Lower leg skin (tissue), 3 donors: ENCODE data around the gene DHX58.

Experiments used
- POLR2A ChIP-seq, 2 donors: fragments of 450-650 bp; IDR thresholded peaks; one replicate each; pipeline ENCODE4 v1.6.1; 2016 to 2017; ENCODE audit warnings: antibody characterized with exemption in 2 of 2, mild to moderate bottlenecking in 1 of 2, moderate library complexity in 1 of 2
- TF ChIP-seq, protein P1 (sequence below), 3 donors: fragments of 450-650 bp; IDR thresholded peaks; one replicate each; pipeline ENCODE4 v1.5.1; 2016; ENCODE audit warnings: antibody characterized with exemption in 3 of 3, mild to moderate bottlenecking in 3 of 3, moderate library complexity in 2 of 3

DNA sequence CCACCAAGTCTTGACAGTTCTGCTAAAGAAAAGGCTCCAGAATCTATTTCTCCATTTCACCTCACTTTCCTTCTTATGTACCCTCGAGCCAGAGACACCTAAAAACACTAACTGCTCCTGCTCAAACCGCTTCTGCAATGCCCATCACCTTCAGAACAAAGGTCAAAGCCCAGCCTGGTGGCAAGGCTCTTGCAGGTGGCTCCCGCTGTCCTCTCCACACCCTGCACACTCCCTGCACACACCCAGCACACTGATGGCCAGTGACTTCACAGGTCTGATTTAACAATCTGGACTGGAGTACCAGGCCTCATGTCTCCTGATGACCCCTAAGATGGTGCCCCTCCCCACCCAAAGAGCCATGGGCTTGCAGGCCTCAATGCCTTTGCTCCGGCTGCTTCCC, 52.3 kb downstream of the DHX58 start:
- TF ChIP-seq, protein P1, sequence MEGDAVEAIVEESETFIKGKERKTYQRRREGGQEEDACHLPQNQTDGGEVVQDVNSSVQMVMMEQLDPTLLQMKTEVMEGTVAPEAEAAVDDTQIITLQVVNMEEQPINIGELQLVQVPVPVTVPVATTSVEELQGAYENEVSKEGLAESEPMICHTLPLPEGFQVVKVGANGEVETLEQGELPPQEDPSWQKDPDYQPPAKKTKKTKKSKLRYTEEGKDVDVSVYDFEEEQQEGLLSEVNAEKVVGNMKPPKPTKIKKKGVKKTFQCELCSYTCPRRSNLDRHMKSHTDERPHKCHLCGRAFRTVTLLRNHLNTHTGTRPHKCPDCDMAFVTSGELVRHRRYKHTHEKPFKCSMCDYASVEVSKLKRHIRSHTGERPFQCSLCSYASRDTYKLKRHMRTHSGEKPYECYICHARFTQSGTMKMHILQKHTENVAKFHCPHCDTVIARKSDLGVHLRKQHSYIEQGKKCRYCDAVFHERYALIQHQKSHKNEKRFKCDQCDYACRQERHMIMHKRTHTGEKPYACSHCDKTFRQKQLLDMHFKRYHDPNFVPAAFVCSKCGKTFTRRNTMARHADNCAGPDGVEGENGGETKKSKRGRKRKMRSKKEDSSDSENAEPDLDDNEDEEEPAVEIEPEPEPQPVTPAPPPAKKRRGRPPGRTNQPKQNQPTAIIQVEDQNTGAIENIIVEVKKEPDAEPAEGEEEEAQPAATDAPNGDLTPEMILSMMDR (IDR thresholded peaks at IDR 0.05) = no peak
- no peak for TF ChIP-seq POLR2A (IDR thresholded peaks at IDR 0.05)
